HepG2 (cell line): ENCODE measurements around the gene SOCS1. TPM values are rescaled to one million over a fixed set of nuclear protein-coding genes. Genes with fewer than 3 reads are reported as not detected.
A peak's percentile ranks its signal among the peaks of the same experiment; 100 is the strongest.

Source experiments
- AFF4 ChIP-seq: sonication (generic); formaldehyde crosslinking; IDR thresholded peaks from 2 replicates; pipeline ENCODE4 v1.4.0; 2020; ENCODE audit warnings: missing genetic modification reagents
- BHLHE40 ChIP-seq: IDR thresholded peaks from 2 replicates; pipeline ENCODE4 v1.6.1; 2011; ENCODE audit warnings: low read length, improper control_type of control experiment
- IKZF1 ChIP-seq: fragments of 450-650 bp; IDR thresholded peaks from 2 replicates; pipeline ENCODE4 v1.7.1; 2016
- MTF1 ChIP-seq: sonication (generic); formaldehyde crosslinking; IDR thresholded peaks from 2 replicates; pipeline ENCODE4 v1.5.0; 2020; ENCODE audit warnings: missing genetic modification reagents
- PHB2 ChIP-seq: fragments of 450-650 bp; IDR thresholded peaks from 2 replicates; pipeline ENCODE4 v1.6.1; 2018; ENCODE audit not compliant: partially characterized antibody
- REL ChIP-seq: sonication (generic); formaldehyde crosslinking; conservative IDR thresholded peaks from 2 replicates; pipeline ENCODE4 v1.8.0; 2022; ENCODE audit warnings: mild to moderate bottlenecking, missing genetic modification reagents, moderate library complexity
- SIX4 ChIP-seq: sonication (generic); formaldehyde crosslinking; IDR thresholded peaks from 2 replicates; pipeline ENCODE4 v1.4.0; 2020; ENCODE audit warnings: missing genetic modification reagents
- ZBTB39 ChIP-seq: sonication (generic); formaldehyde crosslinking; IDR thresholded peaks from 2 replicates; pipeline ENCODE4 v1.5.0; 2020; ENCODE audit warnings: missing genetic modification reagents
- ZNF382 ChIP-seq: sonication (generic); formaldehyde crosslinking; IDR thresholded peaks from 2 replicates; pipeline ENCODE4 v1.5.0; 2020; ENCODE audit warnings: missing genetic modification reagents, mild to moderate bottlenecking, borderline replicate concordance
- ZNF589 ChIP-seq: sonication (generic); formaldehyde crosslinking; conservative IDR thresholded peaks from 2 replicates; pipeline ENCODE4 v1.8.0; 2022; ENCODE audit warnings: mild to moderate bottlenecking, moderate library complexity, missing genetic modification reagents
- ZNF672 ChIP-seq: sonication (generic); formaldehyde crosslinking; IDR thresholded peaks from 2 replicates; pipeline ENCODE4 v1.8.1; 2022; ENCODE audit warnings: missing genetic modification reagents
- ZNF775 ChIP-seq: sonication (generic); formaldehyde crosslinking; IDR thresholded peaks from 2 replicates; pipeline ENCODE4 v1.4.0; 2020; ENCODE audit warnings: missing genetic modification reagents, mild to moderate bottlenecking, moderate library complexity, borderline replicate concordance
- polyA plus RNA-seq, 8 experiments: library from polyadenylated mRNA; depleted of rRNA in 3 of 8; stranded (reverse) in 7 of 8; unstranded in 1 of 8; fragments of >200 nt; fragmentation: Illumina TruSeq in 4 of 8; extraction: Trizol in 4 of 8; gene quantifications; 2 replicates each; pipeline versions ENCODE4 v1.2.1 to v1.2.3, GENCODE V29; 2011 to 2016; ENCODE audit warnings: low read depth in 4 of 8, missing spikeins in 1 of 8, mixed read lengths in 1 of 8; ENCODE audit not compliant: insufficient read depth in 1 of 8
- total RNA-seq, 5 experiments: library from RNA; depleted of rRNA; stranded (reverse); fragments of >200 nt; fragmentation: Illumina TruSeq; extraction: Trizol; gene quantifications; 2 replicates each; pipeline ENCODE4 v1.2.3, GENCODE V29; 2016; ENCODE audit warnings: low read depth in 1 of 5
- TF ChIP-seq, protein P1 (sequence below): sonication (generic); formaldehyde crosslinking; IDR thresholded peaks from 2 replicates; pipeline ENCODE4 v1.4.0; 2020; ENCODE audit warnings: mild to moderate bottlenecking, missing genetic modification reagents
- TF ChIP-seq, protein P2 (sequence below): sonication (generic); formaldehyde crosslinking; IDR thresholded peaks from 2 replicates; pipeline ENCODE4 v1.8.1; 2022; ENCODE audit warnings: mild to moderate bottlenecking, missing genetic modification reagents
- TF ChIP-seq, protein P3 (sequence below): fragments of 450-650 bp; IDR thresholded peaks from 2 replicates; pipeline ENCODE4 v1.6.1; 2017; ENCODE audit warnings: mild to moderate bottlenecking
- TF ChIP-seq, protein P4 (sequence below): sonication (generic); formaldehyde crosslinking; IDR thresholded peaks from 2 replicates; pipeline ENCODE4 v1.4.0; 2020; ENCODE audit warnings: mild to moderate bottlenecking, missing genetic modification reagents

SOCS1 gene
- total and polyA plus RNA-seq, 2 of the 13 experiments (the other 11 are each of a cell fraction or from before 2014, with no cell fraction given): 5.3 to 6.3 TPM

DNA sequence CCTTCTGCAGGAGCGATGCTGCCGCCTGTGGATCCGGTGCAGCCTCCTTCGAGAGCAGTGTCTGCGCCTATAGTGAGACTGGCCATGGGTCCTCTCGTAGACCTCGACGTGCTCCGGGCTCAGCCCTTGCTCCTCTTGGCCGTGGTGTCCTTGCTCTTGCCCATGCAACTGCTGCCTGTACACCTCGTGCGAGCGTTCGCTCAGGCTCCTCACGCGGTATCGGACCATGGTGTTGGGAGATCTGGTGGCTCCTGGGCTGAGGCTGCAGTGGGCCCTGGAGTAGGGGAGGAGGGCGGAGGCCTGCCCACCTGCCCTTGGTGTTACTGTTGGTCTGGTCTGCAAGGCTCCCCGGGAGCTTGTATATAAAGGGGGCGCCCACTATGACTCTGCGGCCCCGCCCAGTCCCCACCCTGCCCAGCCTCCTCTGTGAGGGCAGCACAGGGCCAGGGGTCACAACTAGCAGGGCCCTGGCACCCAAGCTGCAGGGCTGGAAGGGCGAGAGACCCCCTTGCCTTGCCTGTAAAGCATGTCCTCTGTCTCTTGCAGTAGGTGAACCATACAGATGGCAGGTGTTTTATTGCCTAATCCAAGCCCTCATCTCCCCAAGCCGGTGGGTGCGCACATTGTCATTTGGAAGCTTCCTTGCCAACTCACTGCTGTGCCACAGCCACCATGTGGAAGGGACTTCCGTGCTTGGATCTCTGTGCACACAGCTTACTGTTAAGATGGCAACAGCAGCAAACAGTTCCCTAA, 20.3 kb upstream of the SOCS1 start, which contains the start of gene PRM2 (continued):
- TF ChIP-seq AFF4 (no peak), ZBTB39 (CRISPR knock-in tag) (0 out of 2 replicates have a peak, but pooled peaks have one; percentile 36), PHB2 (no peak), ZNF775 (CRISPR knock-in tag) (no peak), MTF1 (no peak), IKZF1 (no peak), ZNF589 (CRISPR knock-in tag) (no peak), REL (CRISPR knock-in tag) (no peak), ZNF672 (no peak), BHLHE40 (no peak), ZNF382 (CRISPR knock-in tag) (no peak), SIX4 (CRISPR knock-in tag) (no peak)
- TF ChIP-seq, protein P1, sequence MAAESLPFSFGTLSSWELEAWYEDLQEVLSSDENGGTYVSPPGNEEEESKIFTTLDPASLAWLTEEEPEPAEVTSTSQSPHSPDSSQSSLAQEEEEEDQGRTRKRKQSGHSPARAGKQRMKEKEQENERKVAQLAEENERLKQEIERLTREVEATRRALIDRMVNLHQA (CRISPR knock-in tag): no peak
- TF ChIP-seq, protein P2, sequence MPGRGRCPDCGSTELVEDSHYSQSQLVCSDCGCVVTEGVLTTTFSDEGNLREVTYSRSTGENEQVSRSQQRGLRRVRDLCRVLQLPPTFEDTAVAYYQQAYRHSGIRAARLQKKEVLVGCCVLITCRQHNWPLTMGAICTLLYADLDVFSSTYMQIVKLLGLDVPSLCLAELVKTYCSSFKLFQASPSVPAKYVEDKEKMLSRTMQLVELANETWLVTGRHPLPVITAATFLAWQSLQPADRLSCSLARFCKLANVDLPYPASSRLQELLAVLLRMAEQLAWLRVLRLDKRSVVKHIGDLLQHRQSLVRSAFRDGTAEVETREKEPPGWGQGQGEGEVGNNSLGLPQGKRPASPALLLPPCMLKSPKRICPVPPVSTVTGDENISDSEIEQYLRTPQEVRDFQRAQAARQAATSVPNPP (CRISPR knock-in tag): no peak
- TF ChIP-seq, protein P3, sequence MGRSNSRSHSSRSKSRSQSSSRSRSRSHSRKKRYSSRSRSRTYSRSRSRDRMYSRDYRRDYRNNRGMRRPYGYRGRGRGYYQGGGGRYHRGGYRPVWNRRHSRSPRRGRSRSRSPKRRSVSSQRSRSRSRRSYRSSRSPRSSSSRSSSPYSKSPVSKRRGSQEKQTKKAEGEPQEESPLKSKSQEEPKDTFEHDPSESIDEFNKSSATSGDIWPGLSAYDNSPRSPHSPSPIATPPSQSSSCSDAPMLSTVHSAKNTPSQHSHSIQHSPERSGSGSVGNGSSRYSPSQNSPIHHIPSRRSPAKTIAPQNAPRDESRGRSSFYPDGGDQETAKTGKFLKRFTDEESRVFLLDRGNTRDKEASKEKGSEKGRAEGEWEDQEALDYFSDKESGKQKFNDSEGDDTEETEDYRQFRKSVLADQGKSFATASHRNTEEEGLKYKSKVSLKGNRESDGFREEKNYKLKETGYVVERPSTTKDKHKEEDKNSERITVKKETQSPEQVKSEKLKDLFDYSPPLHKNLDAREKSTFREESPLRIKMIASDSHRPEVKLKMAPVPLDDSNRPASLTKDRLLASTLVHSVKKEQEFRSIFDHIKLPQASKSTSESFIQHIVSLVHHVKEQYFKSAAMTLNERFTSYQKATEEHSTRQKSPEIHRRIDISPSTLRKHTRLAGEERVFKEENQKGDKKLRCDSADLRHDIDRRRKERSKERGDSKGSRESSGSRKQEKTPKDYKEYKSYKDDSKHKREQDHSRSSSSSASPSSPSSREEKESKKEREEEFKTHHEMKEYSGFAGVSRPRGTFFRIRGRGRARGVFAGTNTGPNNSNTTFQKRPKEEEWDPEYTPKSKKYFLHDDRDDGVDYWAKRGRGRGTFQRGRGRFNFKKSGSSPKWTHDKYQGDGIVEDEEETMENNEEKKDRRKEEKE: no peak
- TF ChIP-seq, protein P4, sequence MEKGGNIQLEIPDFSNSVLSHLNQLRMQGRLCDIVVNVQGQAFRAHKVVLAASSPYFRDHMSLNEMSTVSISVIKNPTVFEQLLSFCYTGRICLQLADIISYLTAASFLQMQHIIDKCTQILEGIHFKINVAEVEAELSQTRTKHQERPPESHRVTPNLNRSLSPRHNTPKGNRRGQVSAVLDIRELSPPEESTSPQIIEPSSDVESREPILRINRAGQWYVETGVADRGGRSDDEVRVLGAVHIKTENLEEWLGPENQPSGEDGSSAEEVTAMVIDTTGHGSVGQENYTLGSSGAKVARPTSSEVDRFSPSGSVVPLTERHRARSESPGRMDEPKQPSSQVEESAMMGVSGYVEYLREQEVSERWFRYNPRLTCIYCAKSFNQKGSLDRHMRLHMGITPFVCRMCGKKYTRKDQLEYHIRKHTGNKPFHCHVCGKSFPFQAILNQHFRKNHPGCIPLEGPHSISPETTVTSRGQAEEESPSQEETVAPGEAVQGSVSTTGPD (CRISPR knock-in tag): no peak
